HUES6 (cell line): ENCODE measurements around the gene ZBTB43.

ENCODE experiments used
- H3K27ac ChIP-seq: 2 replicates; pipeline ENCODE4 v1.7.0; 2013; ENCODE audit warnings: low read depth, mild to moderate bottlenecking, low read length, inconsistent platforms
- H3K27me3 ChIP-seq: 2 replicates; pipeline ENCODE4 v1.6.1; 2013; ENCODE audit warnings: low read length; ENCODE audit not compliant: control insufficient read depth, insufficient read depth
- H3K36me3 ChIP-seq: 2 replicates; pipeline ENCODE4 v1.6.1; 2013; ENCODE audit warnings: low read length; ENCODE audit not compliant: control insufficient read depth, insufficient read depth
- H3K4me1 ChIP-seq: 2 replicates; pipeline ENCODE4 v1.6.1; 2013; ENCODE audit warnings: low read length; ENCODE audit not compliant: control insufficient read depth, insufficient read depth
- H3K4me3 ChIP-seq: 2 replicates; pipeline ENCODE4 v1.5.1; 2013; ENCODE audit warnings: low read depth, low read length
- H3K9ac ChIP-seq: one replicate; pipeline ENCODE4 v1.6.1; 2013; ENCODE audit warnings: mild to moderate bottlenecking, low read length
- H3K9me3 ChIP-seq: 2 replicates; pipeline ENCODE4 v1.6.1; 2013; ENCODE audit warnings: low read depth, low read length; ENCODE audit not compliant: control insufficient read depth, insufficient read depth

The ZBTB43 gene

DNA sequence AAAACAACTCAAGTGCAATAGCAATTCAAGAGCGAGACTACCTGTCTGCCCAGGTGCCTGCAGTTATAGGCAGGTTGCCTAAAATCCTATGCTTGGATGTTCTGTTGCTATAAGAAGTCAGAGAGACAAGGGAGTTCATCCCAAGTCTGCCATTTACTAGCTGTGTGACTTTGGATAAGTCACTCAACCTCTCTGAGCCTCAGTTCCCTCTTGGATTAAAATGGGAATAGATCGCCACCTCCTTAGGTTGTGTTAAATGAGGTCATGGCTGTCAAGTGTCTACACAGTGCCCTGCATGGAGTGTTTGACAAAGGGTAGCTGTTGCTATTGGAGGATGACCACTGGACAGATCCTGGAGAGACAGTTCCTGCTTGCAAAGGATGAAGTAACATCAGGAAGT lies 54.3 kb downstream of the ZBTB43 start:
- Histone ChIP-seq H3K9ac (no peak overlapping the region), H3K4me3 (no peak overlapping the region), H3K27me3 (no peaks in the 10 kb centered on the region), H3K4me1 (peaks cover 21% of the 10 kb centered on the region), H3K9me3 (no peaks in the 10 kb centered on the region), H3K27ac (no peak overlapping the region), H3K36me3 (peaks cover 6% of the 10 kb centered on the region)

DNA sequence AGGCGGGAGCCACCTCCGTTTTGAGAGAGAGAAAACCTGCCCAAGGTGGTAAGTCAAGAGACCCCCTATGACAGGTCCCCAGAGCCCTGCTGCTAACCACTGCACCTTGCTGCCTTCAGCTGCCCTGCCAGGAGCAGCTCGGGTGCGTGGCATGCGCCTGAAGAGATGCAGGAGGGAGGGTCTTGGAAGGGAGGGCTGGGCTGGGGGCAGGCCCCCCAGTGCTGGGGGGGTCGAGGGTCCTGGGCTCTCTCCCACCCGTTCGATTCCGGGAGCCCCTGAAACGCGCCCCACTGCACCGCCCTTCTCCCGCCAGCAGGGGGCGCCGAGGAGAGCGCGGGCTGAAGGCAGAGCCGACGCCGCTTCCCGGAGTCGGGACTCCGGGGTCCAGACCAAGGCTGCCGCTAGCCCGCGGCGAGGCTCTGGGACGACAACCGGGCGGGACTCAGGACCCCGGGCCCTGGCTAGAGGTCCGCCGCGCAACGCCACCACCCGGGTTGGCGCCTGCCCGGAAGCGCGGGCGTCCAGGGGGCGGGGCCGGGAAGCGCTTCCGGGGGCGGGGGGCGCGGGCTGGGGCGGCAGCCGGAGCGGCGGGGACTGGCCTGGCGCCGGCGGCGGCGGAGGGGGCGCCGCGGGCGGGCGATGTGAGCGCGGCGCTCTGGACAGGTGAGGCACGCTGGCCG lies 55.4 kb downstream of the ZBTB43 start, which contains the start of gene ZBTB34:
Gene ZBTB34, plus strand, starts transcription at position 563 of the 680 bp plus-strand sequence. CDS start 18,761 bp downstream, outside the sequence.
- peaks cover 11% of the 10 kb centered on the region for H3K36me3 ChIP-seq
- peaks cover 21% of the 10 kb centered on the region for H3K4me1 ChIP-seq
- H3K9ac ChIP-seq: peak within 1 kb of the TSS; percentile 78
- no peaks in the 10 kb centered on the region for H3K9me3 ChIP-seq
- H3K27me3 ChIP-seq: no peaks in the 10 kb centered on the region
- peak within 1 kb of the TSS; percentile 71; the same call in 1 of the 2 replicates for H3K27ac ChIP-seq
- H3K4me3 ChIP-seq: peak within 1 kb of the TSS; percentile 93

DNA sequence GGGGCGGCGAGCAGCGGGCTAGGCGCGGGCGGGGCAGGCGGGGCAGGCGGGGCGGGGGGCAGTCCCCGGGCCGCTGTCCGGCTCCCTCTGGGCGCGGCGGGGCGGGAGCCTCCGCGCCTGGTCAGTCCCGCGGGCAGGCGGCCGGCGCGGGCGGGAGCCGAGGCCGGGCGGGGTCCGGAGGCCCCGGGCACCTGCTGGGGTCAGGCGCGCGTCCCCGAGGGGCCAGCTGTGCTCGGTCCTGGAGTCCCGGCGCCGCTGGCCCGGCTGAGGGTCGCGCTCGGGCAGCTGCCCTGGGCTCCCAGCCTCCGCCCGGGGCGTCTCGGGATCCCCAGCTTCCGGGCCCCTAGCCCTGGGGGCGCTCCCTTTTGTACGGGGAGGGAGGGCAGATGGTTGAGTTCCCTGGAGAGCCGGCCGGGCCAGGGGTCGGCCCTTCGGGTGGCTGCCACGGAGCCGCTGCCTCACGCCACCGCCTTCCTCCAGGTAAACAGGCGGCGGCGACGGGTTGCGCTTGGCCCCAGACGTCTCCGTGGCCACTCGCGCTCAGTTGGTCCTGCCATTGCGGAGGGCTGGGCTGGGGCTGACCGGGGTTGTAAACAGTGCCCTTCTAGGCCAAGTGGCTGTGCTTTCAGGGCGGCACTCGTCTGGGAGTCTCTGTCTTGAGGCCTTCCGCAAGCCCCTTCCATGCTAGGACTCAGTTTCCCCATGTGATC lies 56.1 kb downstream of the ZBTB43 start:
- H3K9ac ChIP-seq: peak overlapping the region; percentile 66
- peak overlapping the region; percentile 71; the same call in 1 of the 2 replicates for H3K27ac ChIP-seq
- H3K4me1 ChIP-seq: peaks cover 21% of the 10 kb centered on the region
- H3K36me3 ChIP-seq: peaks cover 13% of the 10 kb centered on the region
- no peaks in the 10 kb centered on the region for H3K9me3 ChIP-seq
- no peaks in the 10 kb centered on the region for H3K27me3 ChIP-seq
- peak overlapping the region; percentile 93 for H3K4me3 ChIP-seq

DNA sequence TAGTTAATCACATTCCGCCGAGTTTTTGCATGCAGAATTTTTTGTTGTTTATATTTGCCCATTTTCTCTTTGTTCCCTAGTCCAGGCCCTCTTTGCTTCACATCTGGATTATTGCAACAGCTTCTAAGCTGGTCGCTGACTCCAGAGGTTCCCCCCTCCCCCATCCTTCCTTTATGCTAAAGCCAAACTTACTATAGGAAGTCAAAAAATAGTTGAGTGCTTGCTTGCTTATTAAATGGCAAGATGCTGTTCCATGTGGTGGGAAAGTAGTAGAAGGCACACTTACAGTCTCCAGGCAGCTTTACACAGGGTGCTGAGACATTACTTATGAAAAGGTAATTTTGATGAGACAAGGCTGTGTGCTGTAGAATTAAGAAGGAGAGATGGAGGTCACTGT lies 56.9 kb downstream of the ZBTB43 start:
- Histone ChIP-seq H3K9ac (peak overlapping the region; percentile 66), H3K27me3 (no peaks in the 10 kb centered on the region), H3K4me3 (peak overlapping the region; percentile 93), H3K9me3 (no peaks in the 10 kb centered on the region), H3K4me1 (peaks cover 21% of the 10 kb centered on the region), H3K36me3 (peaks cover 18% of the 10 kb centered on the region), H3K27ac (no peak overlapping the region)

DNA sequence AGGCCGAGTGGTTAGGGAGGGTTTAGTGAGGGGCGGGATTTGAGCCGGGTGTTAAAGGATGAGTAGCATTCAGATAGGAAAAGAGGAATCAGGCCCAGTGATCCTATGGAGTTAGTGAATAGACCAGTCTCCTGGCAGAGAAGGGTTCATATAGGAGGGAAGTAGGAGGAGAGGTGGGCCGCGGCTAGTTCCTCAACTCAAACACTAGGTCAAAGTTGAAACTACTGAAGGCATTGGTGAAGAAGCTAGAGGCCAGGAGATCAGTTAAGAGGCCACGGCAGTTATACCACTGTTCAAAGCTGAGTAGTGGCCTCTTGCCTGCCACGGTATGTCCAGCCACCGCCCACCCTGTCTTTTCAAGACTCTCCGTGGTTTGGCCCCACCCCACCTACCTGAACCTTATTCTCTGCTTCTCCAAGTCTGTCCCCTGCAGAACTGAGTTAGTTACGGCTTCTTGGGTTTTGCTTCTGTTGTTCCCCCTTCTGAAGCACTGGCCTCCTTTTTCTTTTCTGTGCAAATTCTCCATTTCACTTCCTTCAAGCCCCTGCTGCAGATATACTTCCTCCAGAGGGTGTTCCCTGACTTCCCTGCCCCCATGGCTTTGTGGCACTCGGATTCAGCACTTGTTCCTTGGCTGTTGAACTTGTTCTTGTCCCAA lies 57.4 kb downstream of the ZBTB43 start:
- H3K9me3 ChIP-seq: no peaks in the 10 kb centered on the region
- no peak overlapping the region for H3K9ac ChIP-seq
- H3K4me3 ChIP-seq: peak overlapping the region; percentile 93
- no peak overlapping the region for H3K27ac ChIP-seq
- H3K4me1 ChIP-seq: peaks cover 21% of the 10 kb centered on the region
- peaks cover 19% of the 10 kb centered on the region for H3K36me3 ChIP-seq
- no peaks in the 10 kb centered on the region for H3K27me3 ChIP-seq

DNA sequence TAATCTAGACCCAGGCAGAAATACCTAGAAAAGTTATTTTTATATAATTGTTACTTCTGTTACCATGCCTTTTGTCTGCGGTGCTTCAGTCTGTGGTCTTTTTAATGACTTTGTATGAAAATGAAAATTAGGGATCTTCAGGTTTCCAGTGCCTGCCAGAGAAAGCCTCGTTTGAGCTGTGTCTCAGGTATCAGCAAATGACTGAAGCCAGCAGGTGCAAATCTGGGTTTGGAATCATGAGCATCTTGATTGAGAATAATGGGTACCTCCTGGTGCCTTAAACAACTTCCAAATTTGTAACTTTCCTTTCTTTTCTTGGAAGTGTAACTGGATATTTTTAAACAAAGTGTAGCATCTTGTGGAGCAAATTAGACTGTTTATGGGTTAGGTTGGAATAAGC lies 59.9 kb downstream of the ZBTB43 start:
- H3K27ac ChIP-seq: no peak overlapping the region
- H3K4me3 ChIP-seq: no peak overlapping the region
- no peaks in the 10 kb centered on the region for H3K9me3 ChIP-seq
- no peaks in the 10 kb centered on the region for H3K27me3 ChIP-seq
- peaks cover 27% of the 10 kb centered on the region for H3K4me1 ChIP-seq
- peaks cover 19% of the 10 kb centered on the region for H3K36me3 ChIP-seq
- no peak overlapping the region for H3K9ac ChIP-seq

DNA sequence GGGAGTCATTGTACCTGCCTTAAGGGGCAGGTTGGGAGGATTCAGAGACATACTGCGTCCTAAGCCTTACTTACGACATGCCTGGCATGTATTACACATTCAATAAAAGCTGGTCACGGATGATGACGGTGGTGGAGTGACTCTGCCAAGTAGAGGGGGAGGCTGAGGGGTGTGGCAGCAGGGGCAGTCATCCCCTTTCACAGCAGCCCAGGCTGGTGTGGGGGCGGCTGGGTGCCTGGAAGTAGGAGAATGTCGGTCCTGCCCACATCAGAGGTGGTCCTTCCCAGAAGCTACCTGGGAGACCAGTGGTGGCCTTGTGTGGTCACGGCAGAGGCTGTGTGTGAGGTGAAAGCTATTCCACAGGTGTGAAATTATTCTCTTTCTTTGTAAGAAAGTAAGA lies 64.5 kb downstream of the ZBTB43 start:
- H3K4me1 ChIP-seq: peaks cover 9% of the 10 kb centered on the region; the same call in 1 of the 2 replicates
- H3K9me3 ChIP-seq: no peaks in the 10 kb centered on the region
- no peaks in the 10 kb centered on the region for H3K27me3 ChIP-seq
- H3K36me3 ChIP-seq: peaks cover 12% of the 10 kb centered on the region; the same call in 1 of the 2 replicates
- no peak overlapping the region for H3K27ac ChIP-seq
- H3K4me3 ChIP-seq: no peak overlapping the region
- no peak overlapping the region for H3K9ac ChIP-seq

DNA sequence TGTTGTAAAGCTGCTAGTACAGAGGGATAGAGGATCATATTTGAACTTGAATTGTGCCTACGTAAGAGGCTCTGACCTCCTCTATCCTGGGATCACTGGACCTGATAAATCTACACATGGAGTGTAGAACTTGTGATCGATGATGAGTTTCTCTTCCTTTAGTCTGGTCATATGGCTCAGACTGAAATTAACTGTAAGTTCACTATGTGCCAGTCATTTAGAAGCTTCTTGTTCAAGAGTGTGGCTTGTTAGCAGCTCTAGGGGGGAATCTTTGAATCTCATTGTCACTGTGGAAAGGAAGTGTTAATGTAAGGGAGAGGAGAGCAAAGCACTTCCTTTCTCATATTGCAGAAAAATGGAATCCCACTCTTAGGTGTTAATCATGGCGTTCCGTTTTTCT lies 67.7 kb downstream of the ZBTB43 start:
- Histone ChIP-seq H3K4me1 (peaks cover 9% of the 10 kb centered on the region; the same call in 1 of the 2 replicates), H3K9ac (no peak overlapping the region), H3K4me3 (no peak overlapping the region), H3K9me3 (no peaks in the 10 kb centered on the region), H3K27me3 (no peaks in the 10 kb centered on the region), H3K27ac (no peak overlapping the region), H3K36me3 (no peaks in the 10 kb centered on the region)

DNA sequence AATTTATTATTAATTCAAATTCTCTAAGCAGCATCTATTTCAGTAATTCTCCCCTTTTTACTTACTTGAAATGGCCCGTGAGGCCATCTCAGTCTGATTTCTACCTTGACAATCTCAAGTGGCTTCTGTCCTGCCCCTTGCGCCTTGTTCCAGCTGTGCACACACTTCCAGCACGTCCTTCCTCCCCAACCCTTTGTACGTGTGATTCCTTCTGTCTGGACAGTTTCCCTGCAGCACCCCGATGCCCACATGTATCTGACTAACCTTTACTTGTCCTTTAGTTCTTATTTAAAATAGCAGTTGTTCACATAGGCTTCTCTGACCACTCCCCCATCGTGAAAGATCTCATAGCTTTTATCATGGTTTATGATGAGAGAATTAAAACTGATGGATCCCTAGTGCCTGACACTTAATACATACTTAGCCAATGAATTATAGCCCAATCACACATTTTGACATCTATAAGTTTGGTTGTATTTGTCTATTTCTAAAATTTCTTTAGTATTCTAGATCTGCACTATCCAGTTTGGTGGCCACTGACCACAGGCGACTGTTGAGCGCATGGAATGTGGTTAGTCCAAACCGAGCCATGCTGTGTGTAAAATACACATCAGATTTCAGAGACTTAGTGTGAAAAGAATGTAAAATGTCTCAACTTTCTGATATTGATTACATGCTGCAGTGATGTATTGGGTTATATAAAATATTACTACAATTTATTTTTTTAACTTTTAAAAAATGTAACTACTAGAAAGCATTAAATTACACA lies 69.9 kb downstream of the ZBTB43 start:
- Histone ChIP-seq H3K4me1 (no peaks in the 10 kb centered on the region), H3K36me3 (peaks cover 8% of the 10 kb centered on the region), H3K27ac (no peak overlapping the region), H3K4me3 (no peak overlapping the region), H3K9ac (no peak overlapping the region), H3K27me3 (no peaks in the 10 kb centered on the region), H3K9me3 (no peaks in the 10 kb centered on the region)

DNA sequence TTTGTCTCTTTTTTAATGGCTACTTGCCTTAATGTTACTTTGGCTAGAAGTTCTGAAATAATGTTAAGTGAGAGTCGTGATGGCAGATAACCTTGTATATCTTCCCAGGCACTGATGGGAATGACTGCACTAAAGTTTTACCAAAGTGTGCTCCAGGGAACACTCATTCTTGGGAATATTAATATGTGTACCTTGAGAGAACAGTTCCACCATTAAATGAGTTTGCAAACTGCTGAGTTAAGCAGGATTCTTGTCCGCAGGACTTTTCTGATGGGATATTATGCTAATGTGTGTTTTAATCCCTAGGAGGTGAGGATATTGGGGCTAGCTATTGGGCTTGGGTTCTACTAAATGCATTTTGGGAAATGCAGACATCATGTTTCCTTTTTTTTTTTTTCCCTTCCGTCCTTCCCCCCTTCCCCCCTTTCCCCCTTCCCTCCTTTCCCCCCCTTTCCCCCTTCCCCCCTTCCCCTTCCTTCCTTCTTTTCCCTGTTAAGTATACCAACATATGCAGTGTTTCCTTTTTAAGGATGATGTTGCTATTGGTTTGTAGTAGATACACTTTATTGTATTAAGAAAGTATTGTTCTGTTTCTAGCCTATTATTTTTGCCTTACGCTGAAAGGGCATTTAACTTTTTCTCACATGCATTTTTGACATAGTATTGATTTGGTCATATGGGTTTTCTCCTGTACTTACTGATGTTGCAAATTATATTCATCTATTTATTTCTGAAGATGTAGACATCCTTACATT lies 71.1 kb downstream of the ZBTB43 start:
- Histone ChIP-seq H3K9ac (no peak overlapping the region), H3K4me3 (no peak overlapping the region), H3K4me1 (no peaks in the 10 kb centered on the region), H3K27me3 (no peaks in the 10 kb centered on the region), H3K9me3 (no peaks in the 10 kb centered on the region), H3K27ac (no peak overlapping the region), H3K36me3 (peaks cover 20% of the 10 kb centered on the region)
